ENCODE results near the gene CMSS1. TPM values are rescaled to one million over a fixed set of nuclear protein-coding genes. Genes with fewer than 3 reads are reported as not detected.

CMSS1 gene
- total and polyA plus RNA-seq, 5 donors from 2014 or later = 20.5 to 34.0 (median 22.0) TPM

- peaks cover 0 to 8% (median 2%) of the 10 kb centered on the region in 7 donors for H3K9me3 Mint-ChIP-seq
- no peaks in the 10 kb centered on the region for H3K9me3 ChIP-seq (ENCODE audit: control insufficient read depth in 2 of 2, low read length in 2 of 2)
- H3K4me1 ChIP-seq (ENCODE audit: control insufficient read depth, insufficient read depth, low read length, poor library complexity, severe bottlenecking) = no peaks in the 10 kb centered on the region
- H3K36me3 Mint-ChIP-seq = peaks cover 12% of the 10 kb centered on the region
- no peaks in the 10 kb centered on the region for H3K27me3 Mint-ChIP-seq
- H3K27ac ChIP-seq (ENCODE audit: insufficient read depth, low read length, poor library complexity, severe bottlenecking) = no peak overlapping the region
- peaks cover 0 to 6% (median 2%) of the 10 kb centered on the region in 4 donors for H3K4me1 Mint-ChIP-seq
- H3K27ac Mint-ChIP-seq = peak overlapping the region in 1 of 3 donors; percentile 74
- no peaks in the 10 kb centered on the region for H3K27me3 ChIP-seq (ENCODE audit: control insufficient read depth, insufficient read depth, low read length)
- DNase-seq (no peak), ATAC-seq (ENCODE audit: low read depth in 2 of 2) (no peak)
- H3K36me3 ChIP-seq (ENCODE audit: control insufficient read depth, insufficient read depth, low read length) = no peaks in the 10 kb centered on the region
- no peak overlapping the region for H3K4me3 ChIP-seq (ENCODE audit: low read depth, low read length)
- H3K4me3 Mint-ChIP-seq = no peak overlapping the region
Observed at GRCh38 chr3:100103558-100104441, 286.1 kb downstream of the CMSS1 start.

GRCh38 chr3:100104442-100104798, 286.8 kb downstream of the CMSS1 start:
- H3K4me1 Mint-ChIP-seq = peaks cover 0 to 6% (median 2%) of the 10 kb centered on the region in 4 donors
- peaks cover 0 to 8% (median 2%) of the 10 kb centered on the region in 7 donors for H3K9me3 Mint-ChIP-seq
- peaks cover 13% of the 10 kb centered on the region for H3K36me3 Mint-ChIP-seq
- no peaks in the 10 kb centered on the region for H3K27me3 Mint-ChIP-seq
- ATAC-seq (ENCODE audit: low read depth in 2 of 2) = no peak
- H3K27ac ChIP-seq (ENCODE audit: insufficient read depth, low read length, poor library complexity, severe bottlenecking) = no peak overlapping the region
- H3K36me3 ChIP-seq (ENCODE audit: control insufficient read depth, insufficient read depth, low read length) = no peaks in the 10 kb centered on the region
- no peaks in the 10 kb centered on the region for H3K9me3 ChIP-seq (ENCODE audit: control insufficient read depth in 2 of 2, low read length in 2 of 2)
- no peak overlapping the region for H3K4me3 Mint-ChIP-seq
- DNase-seq = no peak
- no peak overlapping the region for H3K4me3 ChIP-seq (ENCODE audit: low read depth, low read length)
- no peaks in the 10 kb centered on the region for H3K4me1 ChIP-seq (ENCODE audit: control insufficient read depth, insufficient read depth, low read length, poor library complexity, severe bottlenecking)
- peak overlapping the region in 1 of 3 donors; percentile 74 for H3K27ac Mint-ChIP-seq
- H3K27me3 ChIP-seq (ENCODE audit: control insufficient read depth, insufficient read depth, low read length) = no peaks in the 10 kb centered on the region

- no peak overlapping the region for H3K4me3 ChIP-seq (ENCODE audit: low read depth, low read length)
- peaks cover 0 to 6% (median 2%) of the 10 kb centered on the region in 4 donors for H3K4me1 Mint-ChIP-seq
- DNase-seq (no peak), ATAC-seq (ENCODE audit: low read depth in 2 of 2) (no peak)
- no peaks in the 10 kb centered on the region for H3K36me3 ChIP-seq (ENCODE audit: control insufficient read depth, insufficient read depth, low read length)
- no peak overlapping the region for H3K27ac ChIP-seq (ENCODE audit: insufficient read depth, low read length, poor library complexity, severe bottlenecking)
- H3K4me3 Mint-ChIP-seq = no peak overlapping the region
- H3K9me3 Mint-ChIP-seq = peaks cover 0 to 4% (median 2%) of the 10 kb centered on the region in 7 donors
- H3K36me3 Mint-ChIP-seq = peaks cover 13% of the 10 kb centered on the region
- H3K9me3 ChIP-seq (ENCODE audit: control insufficient read depth in 2 of 2, low read length in 2 of 2) = no peaks in the 10 kb centered on the region
- no peaks in the 10 kb centered on the region for H3K27me3 ChIP-seq (ENCODE audit: control insufficient read depth, insufficient read depth, low read length)
- no peaks in the 10 kb centered on the region for H3K27me3 Mint-ChIP-seq
- H3K27ac Mint-ChIP-seq = no peak overlapping the region
- no peaks in the 10 kb centered on the region for H3K4me1 ChIP-seq (ENCODE audit: control insufficient read depth, insufficient read depth, low read length, poor library complexity, severe bottlenecking)
Observed at GRCh38 chr3:100104817-100105413, 287.3 kb downstream of the CMSS1 start.

GRCh38 chr3:100105501-100105900, 287.8 kb downstream of the CMSS1 start:
- Histone ChIP-seq H3K27me3 (ENCODE audit: control insufficient read depth, insufficient read depth, low read length) (no peaks in the 10 kb centered on the region), H3K4me3 (ENCODE audit: low read depth, low read length) (no peak overlapping the region), H3K4me1 (ENCODE audit: control insufficient read depth, insufficient read depth, low read length, poor library complexity, severe bottlenecking) (no peaks in the 10 kb centered on the region), H3K27ac (ENCODE audit: insufficient read depth, low read length, poor library complexity, severe bottlenecking) (no peak overlapping the region), H3K9me3 (ENCODE audit: control insufficient read depth in 2 of 2, low read length in 2 of 2) (no peaks in the 10 kb centered on the region), H3K36me3 (ENCODE audit: control insufficient read depth, insufficient read depth, low read length) (no peaks in the 10 kb centered on the region)
- peak in 1 of 3 donors; percentile 30 for DNase-seq
- no peak for ATAC-seq (ENCODE audit: low read depth in 2 of 2)
- peaks cover 13% of the 10 kb centered on the region for H3K36me3 Mint-ChIP-seq
- peaks cover 0 to 6% (median 2%) of the 10 kb centered on the region in 4 donors for H3K4me1 Mint-ChIP-seq
- no peak overlapping the region for H3K27ac Mint-ChIP-seq
- H3K9me3 Mint-ChIP-seq = peaks cover 0 to 4% (median 1%) of the 10 kb centered on the region in 7 donors
- H3K4me3 Mint-ChIP-seq = no peak overlapping the region
- H3K27me3 Mint-ChIP-seq = no peaks in the 10 kb centered on the region

- Histone ChIP-seq H3K4me3 (ENCODE audit: low read depth, low read length) (no peak overlapping the region), H3K9me3 (ENCODE audit: control insufficient read depth in 2 of 2, low read length in 2 of 2) (no peaks in the 10 kb centered on the region), H3K27ac (ENCODE audit: insufficient read depth, low read length, poor library complexity, severe bottlenecking) (no peak overlapping the region), H3K36me3 (ENCODE audit: control insufficient read depth, insufficient read depth, low read length) (no peaks in the 10 kb centered on the region), H3K27me3 (ENCODE audit: control insufficient read depth, insufficient read depth, low read length) (no peaks in the 10 kb centered on the region), H3K4me1 (ENCODE audit: control insufficient read depth, insufficient read depth, low read length, poor library complexity, severe bottlenecking) (no peaks in the 10 kb centered on the region)
- ATAC-seq (ENCODE audit: low read depth in 2 of 2) (no peak), DNase-seq (no peak)
- Mint-ChIP-seq H3K27ac (no peak overlapping the region), H3K4me1 (peaks cover 0 to 6% (median 2%) of the 10 kb centered on the region in 4 donors), H3K27me3 (no peaks in the 10 kb centered on the region), H3K36me3 (peaks cover 10% of the 10 kb centered on the region), H3K4me3 (no peak overlapping the region), H3K9me3 (peaks cover 0 to 2% (median under 1%) of the 10 kb centered on the region in 7 donors)
Observed at GRCh38 chr3:100106094-100106493, 288.4 kb downstream of the CMSS1 start.

- no peaks in the 10 kb centered on the region for H3K9me3 ChIP-seq (ENCODE audit: control insufficient read depth in 2 of 2, low read length in 2 of 2)
- H3K4me1 ChIP-seq (ENCODE audit: control insufficient read depth, insufficient read depth, low read length, poor library complexity, severe bottlenecking) = no peaks in the 10 kb centered on the region
- H3K27me3 Mint-ChIP-seq = no peaks in the 10 kb centered on the region
- peaks cover 0 to 6% (median 2%) of the 10 kb centered on the region in 4 donors for H3K4me1 Mint-ChIP-seq
- H3K27me3 ChIP-seq (ENCODE audit: control insufficient read depth, insufficient read depth, low read length) = no peaks in the 10 kb centered on the region
- H3K27ac ChIP-seq (ENCODE audit: insufficient read depth, low read length, poor library complexity, severe bottlenecking) = no peak overlapping the region
- H3K27ac Mint-ChIP-seq = no peak overlapping the region
- H3K36me3 Mint-ChIP-seq = peaks cover 6% of the 10 kb centered on the region
- DNase-seq (no peak), ATAC-seq (ENCODE audit: low read depth in 2 of 2) (no peak)
- H3K9me3 Mint-ChIP-seq = no peaks in the 10 kb centered on the region
- H3K36me3 ChIP-seq (ENCODE audit: control insufficient read depth, insufficient read depth, low read length) = no peaks in the 10 kb centered on the region
- no peak overlapping the region for H3K4me3 Mint-ChIP-seq
- H3K4me3 ChIP-seq (ENCODE audit: low read depth, low read length) = no peak overlapping the region
Observed at GRCh38 chr3:100106531-100107141, 289.0 kb downstream of the CMSS1 start.

GRCh38 chr3:100107221-100107814, 289.7 kb downstream of the CMSS1 start:
- Mint-ChIP-seq H3K4me1 (peaks cover 0 to 6% (median 2%) of the 10 kb centered on the region in 4 donors), H3K36me3 (peaks cover 6% of the 10 kb centered on the region)
- H3K4me1 ChIP-seq (ENCODE audit: control insufficient read depth, insufficient read depth, low read length, poor library complexity, severe bottlenecking) = no peaks in the 10 kb centered on the region

More at GRCh38 chr3:100107221-100107814, 289.7 kb downstream of the CMSS1 start:
- ATAC-seq (ENCODE audit: low read depth in 2 of 2) (no peak), DNase-seq (no peak)
- H3K4me3 Mint-ChIP-seq = no peak overlapping the region
- Histone ChIP-seq H3K27ac (ENCODE audit: insufficient read depth, low read length, poor library complexity, severe bottlenecking) (no peak overlapping the region), H3K9me3 (ENCODE audit: control insufficient read depth in 2 of 2, low read length in 2 of 2) (no peaks in the 10 kb centered on the region), H3K4me3 (ENCODE audit: low read depth, low read length) (no peak overlapping the region), H3K36me3 (ENCODE audit: control insufficient read depth, insufficient read depth, low read length) (no peaks in the 10 kb centered on the region), H3K27me3 (ENCODE audit: control insufficient read depth, insufficient read depth, low read length) (no peaks in the 10 kb centered on the region)
- H3K27me3 Mint-ChIP-seq = no peaks in the 10 kb centered on the region
- H3K9me3 Mint-ChIP-seq = no peaks in the 10 kb centered on the region
- H3K27ac Mint-ChIP-seq = no peak overlapping the region

All from CD4-positive, CD25-positive, alpha-beta regulatory T cell (primary cell).